KMS-11 (cell line): ENCODE measurements around the gene CHRNA3.

Experiments
- H2AFZ ChIP-seq: fragments of 200-600 bp; sonication (generic); 2 replicates; pipeline ENCODE4 v1.6.1; 2016; ENCODE audit warnings: antibody characterized with exemption, mixed run types, low read depth
- H3K27ac ChIP-seq: fragments of 200-600 bp; sonication (generic); 2 replicates; pipeline ENCODE4 v1.6.1; 2016; ENCODE audit warnings: mild to moderate bottlenecking, mixed run types
- H3K27me3 ChIP-seq: fragments of 200-600 bp; sonication (generic); 2 replicates; pipeline ENCODE4 v1.6.1; 2017; ENCODE audit warnings: mild to moderate bottlenecking, low read depth, mixed run types, moderate library complexity; ENCODE audit not compliant: insufficient read depth
- H3K36me3 ChIP-seq: fragments of 200-600 bp; sonication (generic); 2 replicates; pipeline ENCODE4 v1.6.1; 2017; ENCODE audit warnings: mild to moderate bottlenecking, mixed run types; ENCODE audit not compliant: insufficient read depth
- H3K4me1 ChIP-seq: fragments of 200-600 bp; sonication (generic); 2 replicates; pipeline ENCODE4 v1.6.1; 2016; ENCODE audit warnings: mild to moderate bottlenecking, low read depth, mixed run types; ENCODE audit not compliant: poor library complexity, severe bottlenecking
- H3K4me2 ChIP-seq: fragments of 200-600 bp; sonication (generic); 2 replicates; pipeline ENCODE4 v1.7.0; 2016; ENCODE audit warnings: mild to moderate bottlenecking, mixed run types
- H3K4me3 ChIP-seq: fragments of 200-600 bp; sonication (generic); IDR thresholded peaks from 2 replicates; pipeline ENCODE4 v1.6.1; 2017; ENCODE audit warnings: low read depth, low read length, mixed read lengths; ENCODE audit not compliant: insufficient read depth
- H3K79me2 ChIP-seq: fragments of 200-600 bp; sonication (generic); 2 replicates; pipeline ENCODE4 v1.6.1; 2016; ENCODE audit warnings: low read depth, mixed run types; ENCODE audit not compliant: insufficient read depth
- H3K9ac ChIP-seq: fragments of 200-600 bp; sonication (generic); 2 replicates; pipeline ENCODE4 v1.6.1; 2016; ENCODE audit warnings: mild to moderate bottlenecking, mixed run types
- H4K20me1 ChIP-seq: fragments of 200-600 bp; sonication (generic); 2 replicates; pipeline ENCODE4 v1.6.1; 2016; ENCODE audit warnings: mild to moderate bottlenecking, mixed run types; ENCODE audit not compliant: insufficient read depth
- CTCF ChIP-seq: fragments of 200-600 bp; sonication (generic); conservative IDR thresholded peaks from 2 replicates; pipeline ENCODE4 v1.6.1; 2017; ENCODE audit warnings: low read depth, mild to moderate bottlenecking, antibody characterized with exemption, low read length, moderate library complexity, mixed read lengths

CHRNA3 gene

GRCh38 chr15:78620527-78621421, at the start of gene CHRNA3:
TSS of gene CHRNA3 (minus strand) at chr15:78620996. CDS start at chr15:78620794, 202 bp downstream.
- Histone ChIP-seq H3K27me3 (no peaks in the 10 kb centered on the region), H3K79me2 (no peaks in the 10 kb centered on the region), H2AFZ (no peak within 1 kb of the TSS), H3K27ac (no peak within 1 kb of the TSS), H3K36me3 (no peaks in the 10 kb centered on the region), H3K4me2 (no peak within 1 kb of the TSS), H3K9ac (no peak within 1 kb of the TSS), H4K20me1 (no peaks in the 10 kb centered on the region), H3K4me1 (peaks cover 3% of the 10 kb centered on the region), H3K4me3 (no peak within 1 kb of the TSS)
- TF ChIP-seq CTCF: no peak

GRCh38 chr15:78668987-78669386, 48.2 kb upstream of the CHRNA3 start:
- Histone ChIP-seq H3K27ac (no peak overlapping the region), H3K79me2 (no peaks in the 10 kb centered on the region), H3K4me2 (no peak overlapping the region), H4K20me1 (no peaks in the 10 kb centered on the region), H3K4me3 (no peak overlapping the region), H3K9ac (no peak overlapping the region), H3K27me3 (no peaks in the 10 kb centered on the region), H3K4me1 (no peaks in the 10 kb centered on the region), H3K36me3 (no peaks in the 10 kb centered on the region), H2AFZ (no peak overlapping the region)
- no peak for TF ChIP-seq CTCF

- no peak for TF ChIP-seq CTCF
- no peak overlapping the region for H3K9ac ChIP-seq
- H2AFZ ChIP-seq: no peak overlapping the region
- no peaks in the 10 kb centered on the region for H3K4me1 ChIP-seq
- H3K4me2 ChIP-seq: no peak overlapping the region
- no peak overlapping the region for H3K4me3 ChIP-seq
- no peaks in the 10 kb centered on the region for H3K79me2 ChIP-seq
- H3K36me3 ChIP-seq: no peaks in the 10 kb centered on the region
- no peaks in the 10 kb centered on the region for H4K20me1 ChIP-seq
- no peaks in the 10 kb centered on the region for H3K27me3 ChIP-seq
- H3K27ac ChIP-seq: no peak overlapping the region
Observed at GRCh38 chr15:78667578-78668236, 46.9 kb upstream of the CHRNA3 start.

- Histone ChIP-seq H4K20me1 (no peaks in the 10 kb centered on the region), H3K4me1 (no peaks in the 10 kb centered on the region), H3K36me3 (no peaks in the 10 kb centered on the region), H2AFZ (no peak overlapping the region), H3K4me3 (no peak overlapping the region), H3K27ac (no peak overlapping the region), H3K79me2 (no peaks in the 10 kb centered on the region), H3K9ac (no peak overlapping the region), H3K4me2 (no peak overlapping the region), H3K27me3 (no peaks in the 10 kb centered on the region)
- TF ChIP-seq CTCF: no peak
Observed at GRCh38 chr15:78666010-78666409, 45.2 kb upstream of the CHRNA3 start.
